H1 (cell line): ENCODE measurements around the gene ELFN2. TPM values are rescaled to one million over a fixed set of nuclear protein-coding genes. Genes with fewer than 3 reads are reported as not detected.

ENCODE experiments used
- CTCF ChIA-PET: fragments of 300-600 bp; sonication (Branson Sonifier 250); formaldehyde crosslinking; loops from one replicate; lab custom pipeline; 2021; ENCODE audit not compliant: partially characterized antibody; lab: Charles Lee
- POLR2A ChIA-PET: fragments of 300-600 bp; sonication (Branson Sonifier 250); formaldehyde crosslinking; loops from one replicate; lab custom pipeline; 2021; ENCODE audit warnings: inconsistent platforms; ENCODE audit not compliant: partially characterized antibody; lab: Charles Lee
- DNase-seq, 2 experiments: peaks; one replicate each; pipeline versions ENCODE4 v3.0.0 to v3.0.0-alpha.2; 2010 to 2022; ENCODE audit warnings: low spot score in 2 of 2, low read depth in 1 of 2, mixed read lengths in 1 of 2
- FAIRE-seq: peaks from 2 replicates; lab custom pipeline; 2011; peaks lifted over from hg19 to GRCh38; lab: Jason Lieb, UNC
- H2AFZ ChIP-seq: 2 replicates; pipeline ENCODE4 v1.8.1; 2012; ENCODE audit warnings: low read length, inconsistent platforms
- H2AK5ac ChIP-seq: 2 replicates; pipeline ENCODE4 v1.6.1; 2013; ENCODE audit warnings: low read depth, low read length
- H2BK120ac ChIP-seq: replicated peaks from 2 replicates; pipeline ENCODE3; 2013; ENCODE audit warnings: low read depth, low read length, inconsistent platforms
- H2BK12ac ChIP-seq: 2 replicates; pipeline ENCODE4 v1.6.1; 2013; ENCODE audit warnings: low read depth, low read length
- H2BK15ac ChIP-seq: 2 replicates; pipeline ENCODE4 v1.6.1; 2013; ENCODE audit warnings: low read length
- H2BK20ac ChIP-seq: 2 replicates; pipeline ENCODE4 v1.6.1; 2013; ENCODE audit warnings: low read length
- H2BK5ac ChIP-seq: 2 replicates; pipeline ENCODE4 v1.6.1; 2013; ENCODE audit warnings: low read depth, low read length
- H3K14ac ChIP-seq: 2 replicates; pipeline ENCODE4 v1.6.1; 2013; ENCODE audit warnings: inconsistent platforms; ENCODE audit not compliant: insufficient read length
- H3K18ac ChIP-seq: 2 replicates; pipeline ENCODE4 v1.6.1; 2013; ENCODE audit warnings: low read length; ENCODE audit errors: extremely low read depth
- H3K23ac ChIP-seq: 2 replicates; pipeline ENCODE4 v1.6.1; 2013; ENCODE audit warnings: inconsistent platforms; ENCODE audit not compliant: insufficient read length
- H3K23me2 ChIP-seq: 2 replicates; pipeline ENCODE4 v1.6.1; 2013; ENCODE audit warnings: low read depth, low read length
- H3K27ac ChIP-seq: 2 replicates; pipeline ENCODE4 v1.6.1; 2011; ENCODE audit warnings: low read depth, low read length, inconsistent platforms
- H3K27me3 ChIP-seq, 4 experiments: replicated peaks in 1 of 4; 1 replicate in 1 of 4; 2 replicates in 3 of 4; pipeline versions ENCODE4 v1.6.1 to v1.8.1; 2011 to 2013; ENCODE audit warnings: low read length in 3 of 4, mild to moderate bottlenecking in 3 of 4, inconsistent platforms in 2 of 4, mixed read lengths in 2 of 4, moderate library complexity in 1 of 4; ENCODE audit not compliant: control insufficient read depth in 3 of 4, insufficient read depth in 3 of 4; ENCODE audit errors: extremely low read depth in 1 of 4
- H3K36me3 ChIP-seq, 4 experiments: 2 replicates each; pipeline versions ENCODE4 v1.6.1 to v1.8.1; 2011 to 2013; ENCODE audit warnings: mild to moderate bottlenecking in 4 of 4, low read length in 3 of 4, moderate library complexity in 2 of 4, control low read depth in 1 of 4, inconsistent platforms in 1 of 4; ENCODE audit not compliant: insufficient read depth in 4 of 4, control insufficient read depth in 2 of 4
- H3K4ac ChIP-seq: replicated peaks from 2 replicates; pipeline ENCODE3; 2013; ENCODE audit warnings: low read length, low read depth, mixed read lengths, inconsistent platforms; ENCODE audit not compliant: insufficient read length
- H3K4me1 ChIP-seq, 4 experiments: replicated peaks in 1 of 4; 1 replicate in 1 of 4; 2 replicates in 3 of 4; pipeline versions ENCODE4 v1.6.1 to v1.8.1; 2011 to 2013; ENCODE audit warnings: low read length in 3 of 4, inconsistent platforms in 2 of 4, mixed read lengths in 1 of 4; ENCODE audit not compliant: insufficient read depth in 4 of 4, control insufficient read depth in 3 of 4
- H3K4me2 ChIP-seq, 2 experiments: 2 replicates each; pipeline versions ENCODE4 v1.6.1 to v1.8.1; 2011 to 2013; ENCODE audit warnings: low read depth in 2 of 2, low read length in 2 of 2, control low read depth in 1 of 2, inconsistent platforms in 1 of 2, mild to moderate bottlenecking in 1 of 2; ENCODE audit not compliant: insufficient read depth in 1 of 2
- H3K4me3 ChIP-seq, 4 experiments: fragments of 200-600, 300-600 bp in 1 of 4; sonication (generic), shearing (Covaris generic), sonication (Bioruptor Twin) in 1 of 4; 2 replicates each; pipeline versions ENCODE4 v1.5.1 to v1.8.1; 2011 to 2016; ENCODE audit warnings: low read length in 4 of 4, low read depth in 3 of 4, control low read depth in 2 of 4, inconsistent platforms in 2 of 4, mild to moderate bottlenecking in 2 of 4, mixed read lengths in 1 of 4, moderate library complexity in 1 of 4; ENCODE audit not compliant: insufficient read depth in 2 of 4; ENCODE audit errors: extremely low read depth in 1 of 4
- H3K56ac ChIP-seq: replicated peaks from 2 replicates; pipeline ENCODE3; 2013; ENCODE audit warnings: low read depth, mild to moderate bottlenecking, mixed read lengths, low read length, inconsistent platforms; ENCODE audit not compliant: insufficient read length
- H3K79me1 ChIP-seq: 2 replicates; pipeline ENCODE4 v1.6.1; 2013; ENCODE audit warnings: low read depth, low read length, control low read depth
- H3K79me2 ChIP-seq, 2 experiments: 2 replicates each; pipeline versions ENCODE4 v1.6.1 to v1.8.1; 2012 to 2013; ENCODE audit warnings: low read length in 2 of 2, mild to moderate bottlenecking in 2 of 2, inconsistent platforms in 1 of 2; ENCODE audit not compliant: insufficient read depth in 2 of 2, control insufficient read depth in 1 of 2
- H3K9ac ChIP-seq, 4 experiments: replicated peaks in 1 of 4; 1 replicate in 1 of 4; 2 replicates in 3 of 4; pipeline versions ENCODE4 v1.6.1 to v1.8.1; 2011 to 2013; ENCODE audit warnings: low read depth in 3 of 4, low read length in 3 of 4, control low read depth in 2 of 4, mild to moderate bottlenecking in 2 of 4, moderate library complexity in 2 of 4, inconsistent platforms in 1 of 4; ENCODE audit errors: extremely low read depth in 1 of 4
- H3K9me3 ChIP-seq, 2 experiments: 2 replicates each; pipeline versions ENCODE4 v1.6.1 to v1.8.1; 2012 to 2013; ENCODE audit warnings: mild to moderate bottlenecking in 2 of 2, moderate library complexity in 2 of 2, control low read depth in 1 of 2, inconsistent platforms in 1 of 2, low read depth in 1 of 2, low read length in 1 of 2, mixed read lengths in 1 of 2; ENCODE audit not compliant: insufficient read depth in 2 of 2
- H4K20me1 ChIP-seq, 2 experiments: replicated peaks in 1 of 2; 2 replicates each; pipeline versions ENCODE3 to v1.8.1; 2011 to 2013; ENCODE audit warnings: inconsistent platforms in 2 of 2, low read length in 2 of 2, mild to moderate bottlenecking in 1 of 2; ENCODE audit not compliant: insufficient read depth in 2 of 2, control insufficient read depth in 1 of 2
- H4K5ac ChIP-seq: 2 replicates; pipeline ENCODE4 v1.6.1; 2013; ENCODE audit warnings: low read length, low read depth, mixed read lengths, inconsistent platforms; ENCODE audit not compliant: insufficient read length
- H4K8ac ChIP-seq: 2 replicates; pipeline ENCODE4 v1.8.0; 2013; ENCODE audit warnings: mild to moderate bottlenecking, moderate library complexity, low read length, inconsistent platforms; ENCODE audit not compliant: insufficient read depth; ENCODE audit errors: extremely low read depth
- H4K91ac ChIP-seq: replicated peaks from 2 replicates; pipeline ENCODE3; 2013; ENCODE audit warnings: low read length, mixed read lengths, inconsistent platforms; ENCODE audit not compliant: insufficient read length
- BRCA1 ChIP-seq: IDR thresholded peaks from 2 replicates; pipeline ENCODE4 v1.6.1; 2012; ENCODE audit warnings: low read depth, low read length, improper control_type of control experiment
- SP2 ChIP-seq: IDR thresholded peaks from 2 replicates; pipeline ENCODE4 v1.6.1; 2012; ENCODE audit warnings: mild to moderate bottlenecking, low read length, inconsistent platforms
- WGBS, 2 experiments: shearing (Covaris generic) in 1 of 2; methylation state at CpG; one replicate each; pipeline versions ENCODE4 v1.1.6 to v1.1.7; 2013 to 2015; ENCODE audit warnings: low lambda C conversion rate in 2 of 2, mixed read lengths in 2 of 2, inconsistent platforms in 1 of 2, low coverage in 1 of 2, missing lambda C conversion rate in 1 of 2; ENCODE audit not compliant: insufficient replicate concordance in 2 of 2, insufficient coverage in 1 of 2, insufficient read length in 1 of 2; ENCODE audit errors: extremely low coverage in 1 of 2, missing lambda C conversion rate in 1 of 2; 5-methylcytosine and 5-hydroxymethylcytosine counted together
- polyA plus RNA-seq, 7 experiments: library from polyadenylated mRNA; depleted of rRNA in 3 of 7; stranded (reverse) in 5 of 7; unstranded in 2 of 7; fragments of >200 nt in 5 of 7; fragments of 200-250 nt in 2 of 7; gene quantifications; 1 replicate in 5 of 7; 2 replicates in 1 of 7; 4 replicates in 1 of 7; pipeline versions ENCODE4 v1.2.1 to v1.2.3, GENCODE V29; 2011 to 2013; ENCODE audit warnings: missing spikeins in 2 of 7, mixed read lengths in 2 of 7
- total RNA-seq: library from RNA; stranded (reverse); fragmentation: NEBNext Ultra II Directional; extraction: Animal tissue kit (Norgen Biotek cat#: 25700); gene quantifications from 2 replicates; pipeline ENCODE4 v1.2.1, GENCODE V29; 2021

ELFN2 gene
- total and polyA plus RNA-seq, 2 of the 8 experiments (the other 6 are each of a cell fraction or from before 2014, with no cell fraction given): 0.63 to 0.88 TPM

- H4K91ac ChIP-seq: no peak overlapping the region
- no peak overlapping the region for H2AFZ ChIP-seq
- H3K27me3 ChIP-seq: peaks cover 0 to 9% (median 6%) of the 10 kb centered on the region in 4 experiments; a peak in 5 of 7 replicates
- H3K9me3 ChIP-seq: no peaks in the 10 kb centered on the region
- TF ChIP-seq SP2: no peak
- TF ChIP-seq BRCA1: no peak
- TF ChIP-seq, all 59 proteins: peak for 0
- no peak overlapping the region for H2BK20ac ChIP-seq
- peaks cover 3% of the 10 kb centered on the region; the same call in 1 of the 2 replicates for H3K23me2 ChIP-seq
- peaks cover 5 to 12% (median 7%) of the 10 kb centered on the region in 4 experiments for H3K4me1 ChIP-seq
- H3K79me1 ChIP-seq: no peaks in the 10 kb centered on the region
- POLR2A ChIA-PET: interaction anchor here (1.0 kb wide), 1 partner anchor 9 kb away, joined by 3 read pairs; no protein-coding TSS in a partner anchor
- H3K4me2 ChIP-seq: no peak overlapping the region
- no peak for FAIRE-seq
- H3K14ac ChIP-seq: no peak overlapping the region
- no peaks in the 10 kb centered on the region for H3K79me2 ChIP-seq
- 94% methylated on average over 5 of the region's 10 CpGs; no CpG with 5 or more reads in 1 of the 2 experiments for WGBS, 2 experiments
- no peaks in the 10 kb centered on the region for H3K36me3 ChIP-seq
- no peak overlapping the region for H2AK5ac ChIP-seq
- CTCF ChIA-PET: interaction anchor here (1.6 kb wide), 1 partner anchor 17 kb away, joined by 3 read pairs; no protein-coding TSS in a partner anchor
- H3K18ac ChIP-seq: no peak overlapping the region
- H2BK5ac ChIP-seq: no peak overlapping the region; the same call in 1 of the 2 replicates
- H3K56ac ChIP-seq: no peak overlapping the region
- H3K9ac ChIP-seq: no peak overlapping the region
- no peak overlapping the region for H3K27ac ChIP-seq
- no peak overlapping the region for H4K8ac ChIP-seq
- H4K5ac ChIP-seq: no peak overlapping the region
- peak overlapping the region; percentile 61; the same call in 1 of the 2 replicates for H2BK15ac ChIP-seq
- H3K4me3 ChIP-seq: no peak overlapping the region
- H4K20me1 ChIP-seq: no peaks in the 10 kb centered on the region
- no peak for DNase-seq
- H2BK12ac ChIP-seq: no peak overlapping the region
- H2BK120ac ChIP-seq: no peak overlapping the region
- no peak overlapping the region for H3K23ac ChIP-seq
- no peak overlapping the region for H3K4ac ChIP-seq
These were observed 107.8 kb downstream of the ELFN2 start for GRCh38 chr22:37319469-37319868.
